SW 1271 (cell line): ENCODE measurements around the gene CRYGB.
A peak's percentile ranks its signal among the peaks of the same experiment; 100 is the strongest.
"Not testable (repeated sequence)": the region's sequence is repeated elsewhere in the genome, so short reads cannot be mapped to it uniquely, and the experiment has no call there.

Experiments
- DNase-seq, 2 experiments: peaks; one replicate each; lab custom pipeline; 2025; lab: John Stamatoyannopoulos, UW

The CRYGB gene

GRCh38 chr2:208150094-208150493 is 4.1 kb upstream of the CRYGB start:
- DNase-seq: no peak

- DNase-seq: no peak
Observed at GRCh38 chr2:208148803-208149202, 2.8 kb upstream of the CRYGB start.

DNA sequence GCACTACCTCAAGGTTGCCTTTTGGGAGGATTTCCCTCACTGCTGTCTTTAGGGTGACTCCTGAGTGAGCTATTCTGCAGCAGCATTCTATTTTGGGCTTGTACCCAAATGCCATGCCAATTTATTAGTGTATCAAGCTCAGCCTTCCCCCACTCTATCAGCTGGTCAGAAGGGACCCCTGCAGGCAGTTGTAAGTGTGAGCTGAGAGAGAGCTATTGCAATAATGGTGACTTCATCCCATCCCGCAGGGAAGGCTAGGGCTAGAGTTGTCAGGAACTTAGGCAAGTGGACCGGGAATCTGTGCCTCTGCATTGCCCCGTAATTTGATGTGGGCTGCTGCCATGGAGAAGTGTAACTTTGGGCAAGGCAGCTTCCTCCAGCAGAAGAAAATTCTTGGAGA is 1.8 kb upstream of the CRYGB start:
- DNase-seq: no peak

GRCh38 chr2:208147008-208147407 is 1.1 kb upstream of the CRYGB start:
- no peak for DNase-seq

GRCh38 chr2:208142925-208143799 is 2.8 kb downstream of the CRYGB start:
- no peak for DNase-seq

- DNase-seq: no peak
Observed at GRCh38 chr2:208142240-208142924, 3.6 kb downstream of the CRYGB start.

DNA sequence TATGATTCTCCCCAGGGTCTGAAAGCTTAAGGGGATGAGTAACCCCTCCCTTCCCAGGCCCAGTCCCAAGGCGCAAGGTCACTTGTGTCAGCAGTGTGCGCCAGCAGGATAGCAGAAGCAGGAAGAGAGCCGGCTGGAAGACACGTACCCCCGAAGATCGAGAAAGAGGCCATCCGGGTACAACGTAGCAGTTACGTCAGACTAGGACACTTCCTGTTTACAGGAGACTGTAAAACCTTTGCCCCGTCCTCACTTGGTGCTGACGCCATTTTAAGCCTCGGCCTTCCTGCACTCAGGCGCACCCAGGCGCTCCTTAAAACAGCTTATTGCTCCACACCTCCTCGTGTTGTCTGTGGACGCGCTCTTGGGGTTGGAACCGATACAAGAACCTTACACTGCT is 6.5 kb downstream of the CRYGB start:
- no peak for DNase-seq

DNA sequence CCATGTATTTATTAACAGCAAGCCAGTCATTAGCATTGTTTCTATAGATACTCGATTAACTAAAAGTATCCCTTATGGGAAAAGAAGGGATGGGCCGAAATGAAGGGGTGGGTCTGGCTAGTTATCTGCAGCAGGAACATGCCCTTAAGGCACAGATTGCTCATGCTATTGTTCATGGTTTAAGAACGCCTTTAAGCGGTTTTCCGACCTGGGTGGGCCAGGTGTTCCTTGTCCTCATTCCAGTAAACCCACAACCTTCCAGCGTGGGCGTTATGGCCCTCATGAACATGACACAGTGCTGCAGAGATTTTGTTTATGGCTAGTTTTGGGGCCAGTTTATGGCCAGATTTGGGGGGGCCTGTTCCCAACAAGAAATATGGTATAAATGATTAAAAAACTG is 7.6 kb downstream of the CRYGB start:
- not testable (repeated sequence) for DNase-seq

DNA sequence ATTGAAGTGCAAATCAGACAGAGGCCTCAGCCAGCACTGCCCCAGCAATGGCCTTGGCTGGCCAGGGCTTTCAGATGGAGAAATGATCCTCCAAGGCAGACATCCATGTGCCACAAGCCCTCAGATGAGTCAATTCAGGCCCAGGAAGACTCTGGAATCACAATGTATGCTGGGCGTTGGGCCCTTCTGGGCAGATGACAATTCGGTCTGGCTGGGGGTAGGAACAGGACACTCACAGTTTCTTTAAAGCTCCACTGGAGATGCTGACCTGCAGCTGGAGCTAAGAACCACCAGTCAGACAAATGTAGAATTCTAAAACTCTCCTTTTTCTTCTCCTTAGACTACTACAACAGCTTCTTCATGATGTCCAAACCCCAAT is 9.3 kb downstream of the CRYGB start:
- no peak for DNase-seq

GRCh38 chr2:208135794-208136715 is 9.9 kb downstream of the CRYGB start:
- no peak for DNase-seq

DNA sequence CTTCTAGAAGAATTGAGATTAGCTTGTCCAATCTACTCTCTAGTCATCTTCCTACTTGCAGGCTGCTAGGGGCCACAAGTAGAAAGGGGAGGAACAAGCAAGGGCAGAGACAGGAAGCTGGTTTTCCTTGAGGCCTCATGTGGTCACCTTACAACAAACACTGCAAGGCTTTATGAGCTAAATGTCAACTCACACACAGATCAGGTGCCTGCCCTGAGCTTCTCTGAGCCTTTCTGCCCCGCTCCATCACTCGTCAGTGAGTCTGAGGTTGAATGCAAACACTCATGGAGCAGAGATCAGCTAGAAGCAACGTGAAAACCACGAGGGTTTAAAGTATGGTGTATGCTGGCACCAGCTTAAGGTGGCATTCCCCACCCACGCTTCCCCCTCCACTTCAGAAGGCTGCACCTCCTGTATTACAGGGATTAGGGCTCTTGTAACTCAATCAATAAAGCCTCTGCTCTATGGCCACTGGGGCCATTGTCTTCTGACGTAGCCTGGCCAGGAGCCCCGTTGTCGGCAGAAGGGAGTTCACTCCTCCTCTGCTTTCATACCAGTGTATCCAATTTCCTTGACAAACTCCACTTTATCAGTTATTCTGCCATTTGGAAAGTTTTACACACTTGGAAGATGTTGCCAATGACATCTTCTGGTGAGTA is 10.9 kb downstream of the CRYGB start:
- DNase-seq: no peak

GRCh38 chr2:208130712-208131110 is 15.2 kb downstream of the CRYGB start:
- DNase-seq: no peak

- DNase-seq: peak in 1 of 2 experiments; percentile 10
Observed at GRCh38 chr2:208129744-208130711, 15.9 kb downstream of the CRYGB start, which contains the start of gene CRYGC. TSS of gene CRYGC (minus strand) at chr2:208129828. CDS start at chr2:208129792, 36 bp downstream.

GRCh38 chr2:208128136-208128535 is 17.8 kb downstream of the CRYGB start:
- no peak for DNase-seq

DNA sequence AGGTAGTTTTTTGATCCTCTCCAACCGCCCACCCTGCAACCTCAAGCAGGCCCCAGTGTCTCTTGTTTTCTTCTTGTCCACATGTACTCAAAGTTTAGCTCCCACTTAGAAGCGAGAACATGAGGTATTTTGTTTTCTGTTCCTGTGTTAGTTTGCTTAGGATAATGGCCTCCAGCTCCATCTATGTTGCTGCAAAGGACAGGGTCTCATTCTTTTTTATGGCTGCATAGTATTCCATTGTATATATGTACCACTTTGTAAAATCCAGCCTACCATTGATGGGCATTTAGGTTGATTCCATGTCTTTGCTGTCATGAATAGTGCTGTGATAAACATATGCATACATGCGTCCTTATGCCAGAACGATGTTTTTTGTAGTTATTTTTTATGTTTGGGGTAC is 18.9 kb downstream of the CRYGB start:
- no peak for DNase-seq

DNA sequence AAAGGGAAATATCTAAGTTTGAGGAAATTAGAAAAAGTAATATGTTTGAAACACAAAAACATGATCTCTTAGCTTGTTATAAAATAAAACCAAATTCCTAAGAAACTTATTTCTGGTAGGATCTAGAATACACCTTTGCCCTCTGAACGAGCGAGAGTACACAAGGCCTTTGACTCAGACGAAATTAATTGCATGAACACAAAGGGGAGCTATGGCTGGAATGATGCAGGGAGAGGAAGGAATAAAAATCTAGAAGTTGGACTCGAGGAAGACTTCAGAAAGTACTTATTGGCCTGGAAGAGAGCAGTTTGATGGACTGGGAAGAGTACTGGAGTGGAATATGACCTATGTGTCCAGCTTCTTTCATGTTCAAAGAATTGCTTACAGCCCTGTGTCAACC is 20.7 kb downstream of the CRYGB start:
- DNase-seq: no peak

GRCh38 chr2:208124013-208124715 is 21.8 kb downstream of the CRYGB start, which contains the start of gene CRYGD:
TSS of gene CRYGD (minus strand) at chr2:208124524. CDS start at chr2:208124473, 51 bp downstream.
- DNase-seq: not testable (repeated sequence)

DNA sequence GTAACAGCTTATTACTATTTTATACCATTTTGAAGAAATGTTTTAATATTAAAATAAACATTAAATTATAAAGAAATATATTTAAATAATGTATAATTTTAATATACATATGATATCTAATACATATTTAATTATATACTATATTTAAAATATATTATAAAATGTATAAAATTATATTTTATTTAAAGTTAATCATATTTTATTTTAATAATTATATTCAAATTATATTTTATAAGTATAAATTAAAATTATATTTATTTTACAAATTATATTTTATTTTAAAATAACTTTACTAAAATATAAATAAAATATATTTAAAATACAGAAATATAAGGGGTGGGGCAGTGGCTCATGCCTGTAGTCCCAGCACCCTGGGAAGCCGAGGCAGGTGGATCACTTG is 23.7 kb downstream of the CRYGB start:
- no peak for DNase-seq

GRCh38 chr2:208118918-208119317 is 27.0 kb downstream of the CRYGB start:
- no peak for DNase-seq

DNA sequence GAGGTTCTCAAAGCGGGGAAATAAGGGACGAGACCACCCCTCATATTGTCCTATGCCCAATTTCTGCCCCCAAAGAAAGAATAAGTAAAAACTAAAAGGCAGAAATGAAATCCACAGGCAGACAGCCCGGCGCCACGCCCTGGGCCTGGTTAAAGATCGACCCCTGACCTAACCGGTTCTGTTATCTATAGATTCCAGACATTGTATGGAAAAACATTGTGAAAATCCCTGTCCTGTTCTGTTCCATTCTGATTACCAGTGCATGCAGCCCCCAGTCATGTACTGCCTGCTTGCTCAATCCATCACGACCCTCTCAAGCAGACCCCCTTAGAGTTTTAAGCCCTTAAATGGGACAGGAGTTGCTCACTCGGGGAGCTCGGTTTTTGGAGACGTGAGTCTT is 28.6 kb downstream of the CRYGB start:
- not testable (repeated sequence) for DNase-seq
